Prostate gland (tissue), 2 donors: ENCODE data around the gene RTP3. TPM values are rescaled to one million over a fixed set of nuclear protein-coding genes. Genes with fewer than 3 reads are reported as not detected.
"Not testable (repeated sequence)": the region's sequence is repeated elsewhere in the genome, so short reads cannot be mapped to it uniquely, and the experiment has no call there.

Experiments used
- DNase-seq: peaks from one replicate; pipeline ENCODE4 v3.0.0-alpha.2; 2019; ENCODE audit warnings: low spot score
- H3K27ac ChIP-seq, 2 donors: fragments of 200-600 bp; sonication (generic); 2 replicates each; pipeline ENCODE4 v1.5.1; 2017 to 2019
- H3K27me3 ChIP-seq: fragments of 200-600 bp; sonication (generic); replicated peaks from 2 replicates; pipeline ENCODE4 v1.5.1; 2019; ENCODE audit not compliant: insufficient read depth
- H3K36me3 ChIP-seq, 2 donors: fragments of 200-600 bp; sonication (generic); 1 replicate in 1 of 2; 2 replicates in 1 of 2; pipeline versions ENCODE4 v1.5.1 to v1.8.1; 2017 to 2019
- H3K4me1 ChIP-seq: fragments of 200-600 bp; sonication (generic); replicated peaks from 2 replicates; pipeline ENCODE4 v1.5.1; 2019
- H3K4me3 ChIP-seq, 2 donors: fragments of 200-600 bp; sonication (generic); 2 replicates each; pipeline ENCODE4 v1.5.1; 2017 to 2019
- H3K9me3 ChIP-seq: fragments of 200-600 bp; sonication (generic); 2 replicates; pipeline ENCODE4 v1.5.1; 2017
- POLR2A ChIP-seq: fragments of 450-650 bp; IDR thresholded peaks from one replicate; pipeline ENCODE4 v1.6.1; 2016; ENCODE audit warnings: antibody characterized with exemption, mild to moderate bottlenecking
- POLR2AphosphoS5 ChIP-seq: sonication (generic); formaldehyde crosslinking; IDR thresholded peaks from one replicate; pipeline ENCODE4 v1.6.1; 2017; ENCODE audit warnings: antibody characterized with exemption
- WGBS: methylation state at CpG from one replicate; pipeline ENCODE4 v1.1.5; 2018; 5-methylcytosine and 5-hydroxymethylcytosine counted together
- intact Hi-C: fragments of 100-400 bp; cut with DNase I; formaldehyde crosslinking; loops from one replicate; pipeline ENCODE4 v1.14.2; 2022
- total RNA-seq, 2 donors: library from RNA; depleted of rRNA; stranded (reverse); fragments of >200 nt; gene quantifications; one replicate each; pipeline ENCODE4 v1.1.0, GENCODE V29; 2016
- TF ChIP-seq, protein P1 (sequence below), 4 experiments: fragments of 200-600 bp in 2 of 4; fragments of 450-650 bp in 2 of 4; sonication (generic) in 2 of 4; IDR thresholded peaks; 1 replicate in 3 of 4; 2 replicates in 1 of 4; pipeline ENCODE4 v1.5.1; 2016 to 2019; ENCODE audit warnings: antibody characterized with exemption in 4 of 4, mild to moderate bottlenecking in 2 of 4, moderate library complexity in 2 of 4

RTP3 gene
- total RNA-seq, 2 donors from 2014 or later = 0.68 TPM; not detected in 1

DNA sequence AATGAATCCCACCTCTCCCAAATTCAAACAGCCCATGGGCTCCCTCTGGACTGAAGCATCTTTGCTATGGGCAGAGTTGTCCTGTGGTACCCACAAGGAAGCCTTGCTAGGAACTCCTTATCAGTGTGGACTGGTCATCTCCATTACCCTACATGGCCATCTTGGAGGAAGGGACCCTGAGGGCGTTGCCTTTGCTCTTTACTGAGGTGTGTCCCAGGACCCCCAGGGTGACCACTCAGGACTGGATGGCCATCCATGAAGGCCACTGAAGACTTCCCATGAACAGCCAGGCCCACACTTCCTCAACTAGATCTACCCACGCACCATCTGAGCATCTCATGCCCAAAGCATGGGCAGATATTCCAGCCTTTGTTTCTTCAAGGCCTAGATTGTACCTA lies 20.0 kb downstream of the RTP3 start:
- no peaks in the 10 kb centered on the region for H3K36me3 ChIP-seq
- H3K27ac ChIP-seq = no peak overlapping the region
- TF ChIP-seq POLR2AphosphoS5 (no peak), POLR2A (no peak)
- TF ChIP-seq, protein P1, sequence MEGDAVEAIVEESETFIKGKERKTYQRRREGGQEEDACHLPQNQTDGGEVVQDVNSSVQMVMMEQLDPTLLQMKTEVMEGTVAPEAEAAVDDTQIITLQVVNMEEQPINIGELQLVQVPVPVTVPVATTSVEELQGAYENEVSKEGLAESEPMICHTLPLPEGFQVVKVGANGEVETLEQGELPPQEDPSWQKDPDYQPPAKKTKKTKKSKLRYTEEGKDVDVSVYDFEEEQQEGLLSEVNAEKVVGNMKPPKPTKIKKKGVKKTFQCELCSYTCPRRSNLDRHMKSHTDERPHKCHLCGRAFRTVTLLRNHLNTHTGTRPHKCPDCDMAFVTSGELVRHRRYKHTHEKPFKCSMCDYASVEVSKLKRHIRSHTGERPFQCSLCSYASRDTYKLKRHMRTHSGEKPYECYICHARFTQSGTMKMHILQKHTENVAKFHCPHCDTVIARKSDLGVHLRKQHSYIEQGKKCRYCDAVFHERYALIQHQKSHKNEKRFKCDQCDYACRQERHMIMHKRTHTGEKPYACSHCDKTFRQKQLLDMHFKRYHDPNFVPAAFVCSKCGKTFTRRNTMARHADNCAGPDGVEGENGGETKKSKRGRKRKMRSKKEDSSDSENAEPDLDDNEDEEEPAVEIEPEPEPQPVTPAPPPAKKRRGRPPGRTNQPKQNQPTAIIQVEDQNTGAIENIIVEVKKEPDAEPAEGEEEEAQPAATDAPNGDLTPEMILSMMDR (IDR thresholded peaks at IDR 0.05) = no peak
- intact Hi-C loops = no loop called here
- no peak overlapping the region for H3K4me3 ChIP-seq
- H3K4me1 ChIP-seq = no peaks in the 10 kb centered on the region
- DNase-seq = no peak
- 98% methylated on average over 2 of the region's 2 CpGs for WGBS
- H3K27me3 ChIP-seq = no peaks in the 10 kb centered on the region
- no peaks in the 10 kb centered on the region for H3K9me3 ChIP-seq

DNA sequence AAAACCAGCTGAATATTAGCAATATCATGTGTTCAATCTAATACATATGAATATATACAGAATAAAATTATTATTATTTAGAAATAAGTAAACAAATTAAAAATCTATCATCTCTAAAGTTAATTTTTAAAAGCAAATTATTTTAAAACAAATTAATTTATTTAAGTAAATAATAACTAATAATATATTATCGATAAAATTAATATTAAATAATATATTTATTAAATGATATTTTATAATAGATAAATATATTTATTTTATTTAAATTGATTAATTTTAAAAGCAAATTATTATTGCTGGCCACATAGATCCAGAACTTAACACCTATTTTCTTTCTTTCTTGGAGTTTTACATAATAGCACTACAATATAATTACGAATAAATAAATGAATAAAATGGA lies 22.2 kb downstream of the RTP3 start:
- no peaks in the 10 kb centered on the region for H3K36me3 ChIP-seq
- H3K9me3 ChIP-seq = no peaks in the 10 kb centered on the region
- H3K27ac ChIP-seq = no peak overlapping the region
- no peaks in the 10 kb centered on the region for H3K4me1 ChIP-seq
- no peak for TF ChIP-seq POLR2A
- no peak for TF ChIP-seq POLR2AphosphoS5
- TF ChIP-seq, protein P1 (IDR thresholded peaks at IDR 0.05) = no peak
- no peak overlapping the region for H3K4me3 ChIP-seq
- WGBS = 100% methylated on average over 2 of the region's 2 CpGs
- no peak for DNase-seq
- H3K27me3 ChIP-seq = no peaks in the 10 kb centered on the region
- intact Hi-C loops = no loop called here

DNA sequence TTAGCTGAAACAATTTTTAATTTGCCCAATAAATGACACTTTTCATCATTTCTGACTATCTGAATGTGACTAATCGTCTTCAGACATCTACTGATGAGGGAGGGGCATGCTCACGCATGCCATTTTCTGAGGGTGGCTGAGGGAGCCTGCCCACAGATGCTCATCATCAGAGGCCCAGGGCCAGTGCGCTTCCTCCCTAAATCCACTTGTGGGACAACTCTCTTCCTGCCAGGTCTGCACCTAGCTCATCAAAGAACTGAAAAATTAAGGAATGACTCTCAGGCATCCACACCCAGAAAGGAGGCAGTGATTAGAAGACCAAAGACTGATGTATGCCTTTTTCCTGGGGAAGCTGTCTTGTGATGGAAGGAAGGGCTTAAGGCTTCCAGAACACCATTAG lies 22.8 kb downstream of the RTP3 start:
- no peak overlapping the region for H3K4me3 ChIP-seq
- no peak overlapping the region for H3K27ac ChIP-seq
- no peaks in the 10 kb centered on the region for H3K4me1 ChIP-seq
- TF ChIP-seq, protein P1 (IDR thresholded peaks at IDR 0.05) = no peak
- TF ChIP-seq POLR2A = no peak
- no peak for TF ChIP-seq POLR2AphosphoS5
- no peaks in the 10 kb centered on the region for H3K27me3 ChIP-seq
- 83% methylated on average over 3 of the region's 3 CpGs for WGBS
- intact Hi-C loops = no loop called here
- H3K9me3 ChIP-seq = no peaks in the 10 kb centered on the region
- no peaks in the 10 kb centered on the region for H3K36me3 ChIP-seq
- DNase-seq = no peak

DNA sequence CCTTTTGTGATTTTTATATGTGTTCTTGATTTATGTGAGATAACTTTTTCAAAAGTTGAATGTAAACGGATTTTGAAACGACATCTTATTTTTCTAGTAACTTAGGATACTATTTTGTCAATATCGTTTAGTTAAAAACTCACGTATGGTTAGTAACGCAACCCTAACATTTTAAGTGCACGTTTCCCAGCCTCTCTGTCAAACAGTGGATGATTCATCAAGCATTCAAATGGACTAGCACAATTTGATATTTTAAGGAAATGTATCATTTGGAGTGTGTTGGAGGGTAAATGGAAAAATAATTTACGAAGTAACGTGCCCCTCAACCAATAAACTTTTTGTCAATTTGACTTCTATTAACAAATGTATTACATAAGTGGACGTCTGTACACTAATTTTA lies 23.3 kb downstream of the RTP3 start:
- intact Hi-C loops = no loop called here
- no peak for DNase-seq
- TF ChIP-seq, protein P1 (IDR thresholded peaks at IDR 0.05) = no peak
- Histone ChIP-seq H3K4me3 (no peak overlapping the region), H3K27ac (no peak overlapping the region), H3K36me3 (no peaks in the 10 kb centered on the region), H3K9me3 (no peaks in the 10 kb centered on the region), H3K27me3 (no peaks in the 10 kb centered on the region), H3K4me1 (no peaks in the 10 kb centered on the region)
- 71% methylated on average over 9 of the region's 9 CpGs for WGBS

DNA sequence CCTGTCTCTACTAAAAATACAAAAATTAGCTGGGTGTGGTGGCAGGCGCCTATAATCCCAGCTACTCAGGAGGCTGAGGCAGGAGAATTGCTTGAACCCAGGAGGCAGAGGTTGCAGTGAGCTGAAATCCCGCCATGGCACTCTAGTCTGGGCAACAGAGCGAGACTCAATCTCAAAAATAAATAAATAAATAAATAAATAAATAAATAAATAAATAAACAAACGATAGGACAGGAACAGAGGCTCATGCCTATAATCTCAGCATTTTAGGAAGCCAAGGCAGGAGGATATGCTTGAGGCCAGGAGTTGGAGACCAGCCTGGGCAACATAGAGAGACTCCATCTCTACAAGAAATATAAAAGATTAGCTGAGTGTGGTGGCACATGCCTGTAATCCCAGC lies 24.4 kb downstream of the RTP3 start:
- H3K27me3 ChIP-seq, intact Hi-C loops, H3K4me1 ChIP-seq, H3K9me3 ChIP-seq, H3K4me3 ChIP-seq, DNase-seq, H3K36me3 ChIP-seq, H3K27ac ChIP-seq: not testable (repeated sequence)
- WGBS = 95% methylated on average over 4 of the region's 4 CpGs
